HFF-Myc (cell line): Measurements from ENCODE around the gene EVL.

Experiments
- DNase-seq: peaks from one replicate; pipeline ENCODE4 v3.0.0-alpha.2; 2011; ENCODE audit warnings: low read depth; ENCODE audit errors: extremely low read depth
- H3K4me3 ChIP-seq: replicated peaks from 2 replicates; pipeline ENCODE4 v1.5.1; 2011; ENCODE audit warnings: low read depth, mild to moderate bottlenecking, control low read depth, low read length
- TF ChIP-seq, protein P1 (sequence below): IDR thresholded peaks from 2 replicates; pipeline ENCODE4 v1.5.1; 2012; ENCODE audit warnings: mild to moderate bottlenecking, low read depth, low read length, control low read depth; ENCODE audit errors: missing control alignments

EVL gene

GRCh38 chr14:100143523-100143922, 78.3 kb downstream of the EVL start:
- no peak overlapping the region for H3K4me3 ChIP-seq
- no peak for DNase-seq
- TF ChIP-seq, protein P1, sequence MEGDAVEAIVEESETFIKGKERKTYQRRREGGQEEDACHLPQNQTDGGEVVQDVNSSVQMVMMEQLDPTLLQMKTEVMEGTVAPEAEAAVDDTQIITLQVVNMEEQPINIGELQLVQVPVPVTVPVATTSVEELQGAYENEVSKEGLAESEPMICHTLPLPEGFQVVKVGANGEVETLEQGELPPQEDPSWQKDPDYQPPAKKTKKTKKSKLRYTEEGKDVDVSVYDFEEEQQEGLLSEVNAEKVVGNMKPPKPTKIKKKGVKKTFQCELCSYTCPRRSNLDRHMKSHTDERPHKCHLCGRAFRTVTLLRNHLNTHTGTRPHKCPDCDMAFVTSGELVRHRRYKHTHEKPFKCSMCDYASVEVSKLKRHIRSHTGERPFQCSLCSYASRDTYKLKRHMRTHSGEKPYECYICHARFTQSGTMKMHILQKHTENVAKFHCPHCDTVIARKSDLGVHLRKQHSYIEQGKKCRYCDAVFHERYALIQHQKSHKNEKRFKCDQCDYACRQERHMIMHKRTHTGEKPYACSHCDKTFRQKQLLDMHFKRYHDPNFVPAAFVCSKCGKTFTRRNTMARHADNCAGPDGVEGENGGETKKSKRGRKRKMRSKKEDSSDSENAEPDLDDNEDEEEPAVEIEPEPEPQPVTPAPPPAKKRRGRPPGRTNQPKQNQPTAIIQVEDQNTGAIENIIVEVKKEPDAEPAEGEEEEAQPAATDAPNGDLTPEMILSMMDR = no peak

- TF ChIP-seq, protein P1 = no peak
- DNase-seq = no peak
- H3K4me3 ChIP-seq = no peak overlapping the region
Measured at GRCh38 chr14:100143934-100144333, 78.7 kb downstream of the EVL start.

GRCh38 chr14:100144645-100144995, 79.4 kb downstream of the EVL start:
- no peak for DNase-seq
- H3K4me3 ChIP-seq = no peak overlapping the region
- TF ChIP-seq, protein P1 = no peak

DNA sequence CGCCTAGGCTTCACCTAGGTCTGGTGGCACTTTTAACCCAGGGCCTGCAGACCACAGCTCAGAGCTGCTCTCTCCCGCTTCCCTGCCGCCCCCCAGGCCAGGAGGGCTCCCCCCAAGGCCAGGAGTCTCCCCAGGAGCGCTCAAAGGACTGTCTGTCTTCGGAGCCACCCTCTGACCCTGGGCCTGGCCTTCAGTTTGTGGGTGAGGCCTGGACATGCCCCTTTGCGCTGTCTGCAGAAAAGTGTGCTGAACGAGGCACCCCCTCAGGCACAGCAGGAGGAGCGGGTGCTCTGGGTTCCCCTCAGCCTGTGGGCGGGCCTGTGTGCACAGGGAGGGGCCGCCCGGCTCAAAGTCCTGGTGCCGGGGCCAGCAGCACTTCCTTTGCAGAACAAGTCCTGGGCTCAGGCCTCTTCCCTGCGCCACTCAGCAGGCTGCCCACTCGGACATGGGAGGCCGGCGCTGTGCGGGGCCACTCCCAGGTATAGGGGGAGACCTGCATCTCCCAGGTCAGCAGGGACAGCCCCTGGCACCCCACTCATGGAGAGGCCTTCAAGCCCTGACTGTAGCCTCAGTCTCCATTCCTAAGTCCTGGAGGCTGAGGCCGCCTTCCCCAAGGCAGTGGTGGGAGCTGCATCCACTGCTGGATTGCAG, 79.9 kb downstream of the EVL start:
- no peak overlapping the region for H3K4me3 ChIP-seq
- no peak for DNase-seq
- TF ChIP-seq, protein P1 = no peak

DNA sequence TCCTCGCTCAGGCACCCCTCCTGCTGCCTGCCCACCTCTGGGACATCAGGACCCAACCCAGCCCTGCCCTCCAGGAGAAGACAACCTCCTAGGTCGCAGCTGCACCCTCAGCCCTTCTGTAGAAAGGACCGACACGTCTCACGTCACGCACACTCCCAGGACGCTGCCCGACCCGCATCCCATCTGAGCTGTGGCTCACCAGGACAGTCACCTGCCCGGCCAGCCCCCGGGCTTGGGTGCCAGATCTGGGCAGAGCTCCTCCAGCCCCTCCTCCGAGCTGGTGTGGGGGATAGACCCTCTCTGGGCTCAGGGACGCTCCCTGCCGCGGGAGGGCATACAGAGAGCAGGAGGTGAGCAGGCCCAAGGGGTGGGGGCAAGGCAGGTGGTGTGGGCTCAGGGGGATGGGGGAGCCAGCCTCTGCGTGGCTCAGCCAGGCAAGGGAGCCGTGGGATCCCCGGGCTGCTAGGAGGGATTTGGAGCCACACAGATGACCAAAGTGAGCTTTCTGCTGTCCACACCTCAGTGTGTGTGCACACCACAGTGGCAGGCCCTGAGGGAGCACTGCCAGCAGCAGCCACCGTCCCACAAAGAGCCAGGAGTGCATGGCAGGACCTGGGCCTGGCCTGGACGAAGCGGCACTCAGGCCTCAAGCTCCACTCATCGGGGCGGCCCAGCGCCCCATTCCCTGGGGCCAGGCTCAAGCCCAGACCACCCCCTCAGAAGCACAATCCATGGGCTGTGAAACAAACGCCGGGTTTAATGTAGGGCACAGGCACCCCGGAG, 80.7 kb downstream of the EVL start:
- H3K4me3 ChIP-seq = no peak overlapping the region
- no peak for DNase-seq
- TF ChIP-seq, protein P1 = no peak

GRCh38 chr14:100146531-100147091, 81.4 kb downstream of the EVL start:
- TF ChIP-seq, protein P1 = no peak
- DNase-seq = no peak
- no peak overlapping the region for H3K4me3 ChIP-seq
